HUES64 (cell line): ENCODE measurements around the gene C2CD4D.
"Not testable (repeated sequence)": the region's sequence is repeated elsewhere in the genome, so short reads cannot be mapped to it uniquely, and the experiment has no call there.

Experiments used
- H3K27ac ChIP-seq: 2 replicates; pipeline ENCODE4 v1.7.0; 2013; ENCODE audit warnings: low read depth, low read length, inconsistent platforms
- H3K27me3 ChIP-seq: 2 replicates; pipeline ENCODE4 v1.6.1; 2013; ENCODE audit warnings: mild to moderate bottlenecking, low read length; ENCODE audit not compliant: insufficient read depth
- H3K36me3 ChIP-seq: 2 replicates; pipeline ENCODE4 v1.6.1; 2013; ENCODE audit warnings: mild to moderate bottlenecking, low read length; ENCODE audit not compliant: insufficient read depth
- H3K4me1 ChIP-seq: 2 replicates; pipeline ENCODE4 v1.6.1; 2013; ENCODE audit warnings: mild to moderate bottlenecking, low read length, moderate library complexity; ENCODE audit not compliant: insufficient read depth
- H3K4me3 ChIP-seq: 2 replicates; pipeline ENCODE4 v1.5.1; 2013; ENCODE audit warnings: mild to moderate bottlenecking, low read length, moderate library complexity
- H3K9ac ChIP-seq: 2 replicates; pipeline ENCODE4 v1.6.1; 2013; ENCODE audit warnings: mild to moderate bottlenecking, low read depth, low read length
- H3K9me3 ChIP-seq: 2 replicates; pipeline ENCODE4 v1.6.1; 2013; ENCODE audit warnings: low read depth, low read length; ENCODE audit not compliant: insufficient read depth
- WGBS: fragments of 150-250, 120-280 bp; methylation state at CpG from one replicate; pipeline ENCODE4 v1.1.7; 2013; ENCODE audit warnings: missing lambda C conversion rate; 5-methylcytosine and 5-hydroxymethylcytosine counted together

The C2CD4D gene

GRCh38 chr1:151858030-151858746, 18.6 kb upstream of the C2CD4D start:
- Histone ChIP-seq H3K4me3 (no peak overlapping the region), H3K27me3 (peaks cover 61% of the 10 kb centered on the region), H3K36me3 (no peaks in the 10 kb centered on the region), H3K27ac (no peak overlapping the region), H3K9me3 (no peaks in the 10 kb centered on the region), H3K9ac (no peak overlapping the region), H3K4me1 (peaks cover 18% of the 10 kb centered on the region)
- 78% methylated on average over 3 of the region's 3 CpGs for WGBS

GRCh38 chr1:151855933-151856332, 16.3 kb upstream of the C2CD4D start:
- no peak overlapping the region for H3K9ac ChIP-seq
- no peaks in the 10 kb centered on the region for H3K9me3 ChIP-seq
- 76% methylated on average over 4 of the region's 4 CpGs for WGBS
- peaks cover 45% of the 10 kb centered on the region for H3K27me3 ChIP-seq
- H3K27ac ChIP-seq = no peak overlapping the region
- H3K4me1 ChIP-seq = peaks cover 12% of the 10 kb centered on the region
- no peaks in the 10 kb centered on the region for H3K36me3 ChIP-seq
- H3K4me3 ChIP-seq = no peak overlapping the region

- not testable (repeated sequence) for H3K27ac ChIP-seq, H3K4me3 ChIP-seq, H3K9ac ChIP-seq, H3K4me1 ChIP-seq, H3K36me3 ChIP-seq, H3K9me3 ChIP-seq
- 93% methylated on average over 6 of the region's 8 CpGs for WGBS
- peaks cover 42% of the 10 kb centered on the region for H3K27me3 ChIP-seq
Measured at GRCh38 chr1:151855516-151855915, 15.9 kb upstream of the C2CD4D start.

GRCh38 chr1:151854658-151855057, 15.0 kb upstream of the C2CD4D start:
- H3K9ac ChIP-seq = no peak overlapping the region
- no peak overlapping the region for H3K27ac ChIP-seq
- no peak overlapping the region for H3K4me3 ChIP-seq
- 0 out of 2 replicates have a peak, but pooled peaks cover 1% of the 10 kb centered on the region for H3K4me1 ChIP-seq
- 94% methylated on average over 7 of the region's 7 CpGs for WGBS
- H3K9me3 ChIP-seq = no peaks in the 10 kb centered on the region
- peaks cover 33% of the 10 kb centered on the region for H3K27me3 ChIP-seq
- H3K36me3 ChIP-seq = no peaks in the 10 kb centered on the region

GRCh38 chr1:151853411-151853943, 13.9 kb upstream of the C2CD4D start, which contains the start of gene THEM5:
TSS of gene THEM5 (minus strand) at chr1:151853712. CDS start at chr1:151853565, 147 bp downstream.
- Histone ChIP-seq H3K27ac (no peak within 1 kb of the TSS), H3K36me3 (no peaks in the 10 kb centered on the region), H3K4me3 (no peak within 1 kb of the TSS), H3K9me3 (no peaks in the 10 kb centered on the region), H3K27me3 (peaks cover 21% of the 10 kb centered on the region), H3K4me1 (no peaks in the 10 kb centered on the region), H3K9ac (no peak within 1 kb of the TSS)
- 91% methylated on average over 5 of the region's 5 CpGs for WGBS

GRCh38 chr1:151852733-151853132, 13.1 kb upstream of the C2CD4D start:
- H3K9me3 ChIP-seq = no peaks in the 10 kb centered on the region
- H3K27me3 ChIP-seq = peaks cover 14% of the 10 kb centered on the region
- H3K36me3 ChIP-seq = no peaks in the 10 kb centered on the region
- H3K9ac ChIP-seq = no peak overlapping the region
- no peak overlapping the region for H3K27ac ChIP-seq
- H3K4me1 ChIP-seq = no peaks in the 10 kb centered on the region
- WGBS = 97% methylated on average over 4 of the region's 4 CpGs
- no peak overlapping the region for H3K4me3 ChIP-seq

GRCh38 chr1:151851886-151852285, 12.3 kb upstream of the C2CD4D start:
- H3K4me3 ChIP-seq = no peak overlapping the region
- H3K9me3 ChIP-seq = no peaks in the 10 kb centered on the region
- H3K36me3 ChIP-seq = no peaks in the 10 kb centered on the region
- no peak overlapping the region for H3K27ac ChIP-seq
- H3K4me1 ChIP-seq = peaks cover under 1% of the 10 kb centered on the region; the same call in 1 of the 2 replicates
- 80% methylated on average over 8 of the region's 8 CpGs for WGBS
- peaks cover 7% of the 10 kb centered on the region for H3K27me3 ChIP-seq
- no peak overlapping the region for H3K9ac ChIP-seq

- Histone ChIP-seq H3K36me3 (no peaks in the 10 kb centered on the region), H3K9ac (no peak overlapping the region), H3K4me1 (peaks cover 10% of the 10 kb centered on the region), H3K9me3 (no peaks in the 10 kb centered on the region), H3K27me3 (peaks cover 7% of the 10 kb centered on the region), H3K4me3 (no peak overlapping the region), H3K27ac (no peak overlapping the region)
Measured at GRCh38 chr1:151849871-151850270, 10.3 kb upstream of the C2CD4D start.

GRCh38 chr1:151849126-151849525, 9.5 kb upstream of the C2CD4D start:
- WGBS = 98% methylated on average over 3 of the region's 3 CpGs
- H3K9ac ChIP-seq = no peak overlapping the region
- no peaks in the 10 kb centered on the region for H3K36me3 ChIP-seq
- H3K27ac ChIP-seq = no peak overlapping the region
- peaks cover 14% of the 10 kb centered on the region for H3K4me1 ChIP-seq
- H3K9me3 ChIP-seq = no peaks in the 10 kb centered on the region
- no peak overlapping the region for H3K4me3 ChIP-seq
- H3K27me3 ChIP-seq = peaks cover 7% of the 10 kb centered on the region

GRCh38 chr1:151847867-151848596, 8.4 kb upstream of the C2CD4D start:
- peaks cover 14% of the 10 kb centered on the region for H3K4me1 ChIP-seq
- no peaks in the 10 kb centered on the region for H3K36me3 ChIP-seq
- no peaks in the 10 kb centered on the region for H3K9me3 ChIP-seq
- 79% methylated on average over 11 of the region's 11 CpGs for WGBS
- H3K4me3 ChIP-seq = no peak overlapping the region
- peaks cover 5% of the 10 kb centered on the region for H3K27me3 ChIP-seq
- H3K27ac ChIP-seq = no peak overlapping the region
- H3K9ac ChIP-seq = no peak overlapping the region

GRCh38 chr1:151846686-151847237, 7.1 kb upstream of the C2CD4D start:
- Histone ChIP-seq H3K4me3 (no peak overlapping the region), H3K9me3 (no peaks in the 10 kb centered on the region), H3K27ac (peak overlapping the region; percentile 1; the same call in 1 of the 2 replicates), H3K36me3 (no peaks in the 10 kb centered on the region), H3K9ac (no peak overlapping the region), H3K27me3 (no peaks in the 10 kb centered on the region; the same call in 1 of the 2 replicates), H3K4me1 (peaks cover 14% of the 10 kb centered on the region)
- WGBS = 77% methylated on average over 8 of the region's 8 CpGs
